NCI-H1105 (cell line): ENCODE results near the gene SERINC4.
"Not testable (repeated sequence)": the region's sequence is repeated elsewhere in the genome, so short reads cannot be mapped to it uniquely, and the experiment has no call there.

Experiments
- DNase-seq: peaks from one replicate; lab custom pipeline; 2025; lab: John Stamatoyannopoulos, UW

Gene SERINC4

GRCh38 chr15:43799945-43800285 is at the start of gene SERINC4:
SERINC4 (minus strand) TSS chr15:43800220; CDS start chr15:43799986, 234 bp downstream.
- DNase-seq = no peak

- DNase-seq = no peak
Measured at GRCh38 chr15:43845421-43845820, 45.4 kb upstream of the SERINC4 start.

- not testable (repeated sequence) for DNase-seq
Measured at GRCh38 chr15:43832485-43832884, 32.5 kb upstream of the SERINC4 start.

DNA sequence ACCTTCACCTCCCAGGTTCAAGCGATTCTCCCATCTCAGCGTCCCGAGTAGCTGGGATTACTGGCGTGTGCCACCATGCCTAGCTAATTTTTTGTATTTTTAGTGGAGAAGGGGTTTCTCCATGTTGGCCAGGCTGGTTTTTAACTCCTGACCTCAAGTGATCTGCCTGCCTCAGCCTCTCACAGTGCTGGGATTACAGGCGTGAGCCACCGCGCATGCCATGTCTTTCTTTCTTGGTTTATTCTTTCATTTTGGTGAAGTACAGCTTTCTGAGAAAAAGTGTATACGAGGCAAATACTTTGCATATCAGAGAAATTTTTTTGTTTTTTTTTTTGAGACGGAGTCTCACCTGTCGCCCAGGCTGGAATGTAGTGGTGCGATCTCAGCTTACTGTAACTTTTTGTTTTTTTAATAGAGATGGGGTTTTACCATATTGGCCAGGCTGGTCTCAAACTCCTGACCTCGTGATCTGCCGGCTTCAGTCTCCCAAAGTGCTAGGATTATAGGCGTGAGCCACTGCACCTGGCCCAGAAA is 31.6 kb upstream of the SERINC4 start:
- DNase-seq = not testable (repeated sequence)

DNA sequence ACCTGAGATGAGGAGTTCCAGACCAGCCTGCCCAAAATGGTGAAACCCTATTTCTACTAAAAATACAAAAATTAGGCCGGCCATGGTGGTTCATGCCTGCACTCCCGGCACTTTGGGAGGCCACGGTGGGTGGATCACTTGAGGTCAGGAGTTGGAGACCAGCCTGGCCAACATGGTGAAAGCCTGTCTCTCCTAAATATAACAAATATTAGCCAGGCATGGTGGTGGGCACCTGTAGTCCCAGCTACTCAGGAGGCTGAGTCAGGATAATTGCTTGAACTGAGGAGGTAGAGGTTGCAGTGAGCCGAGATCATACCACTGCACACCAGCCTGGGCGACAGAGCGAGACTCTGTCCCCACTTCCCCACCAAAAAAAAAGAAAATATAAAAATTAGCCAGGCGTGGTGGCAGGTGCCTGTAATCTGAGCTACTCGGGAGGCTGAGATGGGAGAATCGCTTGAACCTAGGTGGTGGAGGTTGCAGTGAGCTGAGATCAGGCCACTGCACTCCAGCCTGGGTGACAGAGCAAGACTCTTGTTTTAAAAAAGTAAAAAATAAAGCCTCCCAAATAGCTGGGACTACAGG is 30.8 kb upstream of the SERINC4 start:
- not testable (repeated sequence) for DNase-seq

DNA sequence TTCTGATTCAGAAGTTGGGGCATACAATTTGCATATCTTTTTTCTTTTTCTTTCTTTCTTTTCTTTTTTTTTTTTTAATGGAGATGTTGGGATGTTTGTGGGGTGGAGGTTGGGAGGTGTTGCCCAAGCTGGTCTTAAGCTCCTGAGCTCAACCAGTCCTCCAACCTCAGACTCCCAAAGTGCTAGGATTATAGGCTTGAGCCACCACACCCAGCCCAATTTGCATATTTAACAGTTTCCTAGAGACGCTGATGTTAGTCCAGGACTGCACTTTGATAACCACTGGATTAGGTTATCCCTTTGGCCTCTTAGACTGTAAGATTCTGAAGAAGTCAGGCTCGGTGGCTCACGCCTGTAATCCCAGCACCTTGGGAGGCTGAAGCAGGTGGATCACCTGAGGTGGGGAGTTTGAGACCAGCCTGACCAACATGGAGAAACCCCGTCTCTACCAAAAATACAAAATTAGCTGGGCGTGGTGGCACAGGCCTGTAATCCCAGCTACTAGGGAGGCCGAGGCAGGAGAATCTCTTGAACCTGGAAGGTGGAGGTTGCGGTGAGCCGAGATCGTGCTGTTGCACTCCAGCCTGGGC is 30.0 kb upstream of the SERINC4 start:
- DNase-seq = not testable (repeated sequence)

DNA sequence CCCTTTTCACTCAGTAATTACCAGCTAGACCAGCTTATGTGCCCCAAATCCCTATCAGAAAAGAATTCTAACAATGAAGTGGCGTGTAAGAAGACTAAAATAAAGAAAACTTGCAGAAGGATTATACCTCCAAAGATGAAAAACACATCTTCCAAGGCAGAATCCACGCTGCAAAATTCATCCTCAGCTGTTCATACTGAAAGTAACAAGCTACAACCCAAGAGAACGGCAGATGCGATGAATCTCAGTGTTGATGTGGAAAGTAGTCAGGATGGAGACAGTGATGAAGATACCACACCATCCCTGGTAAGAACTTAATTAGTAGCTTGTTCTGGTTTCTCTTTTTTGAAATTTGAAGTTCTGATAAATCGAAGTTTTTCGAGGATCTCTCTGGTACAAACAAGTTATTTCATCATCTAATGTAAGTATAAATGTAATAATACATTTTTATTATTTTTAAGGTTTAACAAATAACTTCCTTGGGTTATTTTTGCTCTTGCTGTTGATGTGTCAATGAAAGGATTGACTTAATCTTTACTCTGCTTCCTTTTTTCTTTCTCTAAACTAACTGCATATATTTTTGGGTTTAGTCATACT is 28.1 kb upstream of the SERINC4 start:
- no peak for DNase-seq

GRCh38 chr15:43826508-43827341 is 26.7 kb upstream of the SERINC4 start, which contains the start of gene WDR76:
WDR76 (plus strand) TSS chr15:43827002; CDS start chr15:43827033, 31 bp downstream.
- DNase-seq = peak; percentile 59

DNA sequence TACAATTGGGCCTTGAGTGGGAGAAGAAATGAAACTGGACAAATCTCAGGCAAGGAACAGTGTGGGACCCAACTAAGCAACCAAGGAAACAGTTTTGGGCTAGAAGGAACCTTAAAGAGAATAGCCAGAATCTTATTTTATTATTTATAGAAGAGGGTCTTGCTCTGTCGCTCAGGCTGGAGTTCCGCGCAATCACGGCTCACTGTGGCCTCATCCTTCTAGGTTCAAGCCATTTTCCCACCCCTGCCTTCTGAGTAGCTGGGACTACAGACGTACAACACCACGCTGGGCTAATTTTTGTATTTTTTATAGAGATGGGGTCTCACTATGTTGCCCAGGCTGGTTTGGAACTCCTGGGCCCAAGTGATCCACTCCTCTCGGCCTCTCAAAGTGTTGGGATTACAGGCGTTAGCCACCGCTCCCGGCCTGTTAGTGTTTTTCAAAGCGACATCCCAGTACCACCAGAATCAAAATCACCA is 26.0 kb upstream of the SERINC4 start:
- no peak for DNase-seq

- DNase-seq = not testable (repeated sequence)
Measured at GRCh38 chr15:43825305-43825704, 25.3 kb upstream of the SERINC4 start.

- peak; percentile 91 for DNase-seq
Measured at GRCh38 chr15:43824302-43825246, 24.6 kb upstream of the SERINC4 start, which contains the start of gene MFAP1. MFAP1 (minus strand) TSS chr15:43824690; CDS start chr15:43824569, 121 bp downstream.

GRCh38 chr15:43821505-43821904 is 21.5 kb upstream of the SERINC4 start:
- no peak for DNase-seq

DNA sequence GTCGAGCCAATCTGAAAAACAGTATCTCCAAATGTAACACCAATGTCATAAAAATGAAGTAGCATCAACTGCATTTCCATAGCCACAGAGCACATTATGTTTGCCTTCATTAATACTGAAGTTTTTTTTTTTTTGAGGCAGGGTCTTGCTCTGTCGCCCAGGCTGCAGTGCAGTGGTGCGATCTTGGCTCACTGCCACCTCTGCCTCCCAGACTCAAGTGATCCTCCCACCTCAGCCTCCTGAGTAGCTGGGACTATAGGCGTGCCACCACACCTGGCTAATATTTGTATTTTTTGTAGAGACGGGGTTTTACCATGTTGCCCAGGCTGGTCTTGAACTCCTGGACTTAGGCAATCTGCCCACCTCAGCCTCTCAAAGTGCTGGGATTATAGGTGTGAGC is 15.0 kb upstream of the SERINC4 start:
- not testable (repeated sequence) for DNase-seq

DNA sequence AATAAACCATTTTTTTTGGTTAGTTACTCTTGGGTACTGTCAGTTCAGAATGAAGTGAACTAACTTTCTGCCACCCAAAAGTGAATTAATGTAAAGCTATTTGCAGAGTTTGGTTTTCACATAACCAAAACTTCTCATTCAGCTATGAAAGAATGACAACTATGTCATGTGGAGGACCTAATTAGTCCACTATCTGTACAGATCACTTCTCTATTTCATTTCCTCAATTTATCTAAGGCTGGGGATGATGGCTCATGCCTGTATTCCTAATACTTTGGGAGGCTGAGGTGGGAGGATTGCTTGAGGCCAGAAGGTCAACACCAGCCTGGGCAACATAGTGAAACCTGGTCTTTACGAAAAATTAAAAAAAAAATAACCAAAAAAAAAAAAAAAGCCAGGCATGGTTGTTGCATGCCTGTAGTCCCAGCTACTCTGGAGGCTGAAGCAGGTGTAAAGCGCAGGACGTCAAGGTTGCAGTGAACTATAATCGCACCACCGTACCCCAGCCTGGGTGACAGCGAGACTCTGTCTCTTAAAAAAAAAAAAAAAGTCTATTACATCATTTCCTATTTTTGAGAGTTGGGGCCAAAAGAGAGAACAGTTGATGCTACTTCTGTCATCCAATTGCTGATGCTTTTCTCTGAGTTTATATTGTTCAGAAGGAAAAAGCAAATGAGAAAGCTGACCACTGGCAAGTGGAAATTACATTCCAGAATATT is 9.1 kb upstream of the SERINC4 start:
- DNase-seq = no peak

GRCh38 chr15:43808435-43808950 is 8.5 kb upstream of the SERINC4 start:
- DNase-seq = no peak

GRCh38 chr15:43802676-43803075 is 2.7 kb upstream of the SERINC4 start:
- DNase-seq = not testable (repeated sequence)

- peak; percentile 65 for DNase-seq
Measured at GRCh38 chr15:43800286-43801141, 494 bp upstream of the SERINC4 start, which contains the start of gene HYPK. HYPK (plus strand) TSS chr15:43800599; CDS start chr15:43800623, 24 bp downstream.

- no peak for DNase-seq
Measured at GRCh38 chr15:43799209-43799944, 643 bp downstream of the SERINC4 start.
